ENCODE results near the gene ZC3H12C. TPM values are rescaled to one million over a fixed set of nuclear protein-coding genes. Genes with fewer than 3 reads are reported as not detected.

The ZC3H12C gene
- total RNA-seq = 10 to 100 TPM in 3 of 4 donors, 1 to 10 TPM in 1; 5.7 to 17.3 (median 11.4) TPM

DNA sequence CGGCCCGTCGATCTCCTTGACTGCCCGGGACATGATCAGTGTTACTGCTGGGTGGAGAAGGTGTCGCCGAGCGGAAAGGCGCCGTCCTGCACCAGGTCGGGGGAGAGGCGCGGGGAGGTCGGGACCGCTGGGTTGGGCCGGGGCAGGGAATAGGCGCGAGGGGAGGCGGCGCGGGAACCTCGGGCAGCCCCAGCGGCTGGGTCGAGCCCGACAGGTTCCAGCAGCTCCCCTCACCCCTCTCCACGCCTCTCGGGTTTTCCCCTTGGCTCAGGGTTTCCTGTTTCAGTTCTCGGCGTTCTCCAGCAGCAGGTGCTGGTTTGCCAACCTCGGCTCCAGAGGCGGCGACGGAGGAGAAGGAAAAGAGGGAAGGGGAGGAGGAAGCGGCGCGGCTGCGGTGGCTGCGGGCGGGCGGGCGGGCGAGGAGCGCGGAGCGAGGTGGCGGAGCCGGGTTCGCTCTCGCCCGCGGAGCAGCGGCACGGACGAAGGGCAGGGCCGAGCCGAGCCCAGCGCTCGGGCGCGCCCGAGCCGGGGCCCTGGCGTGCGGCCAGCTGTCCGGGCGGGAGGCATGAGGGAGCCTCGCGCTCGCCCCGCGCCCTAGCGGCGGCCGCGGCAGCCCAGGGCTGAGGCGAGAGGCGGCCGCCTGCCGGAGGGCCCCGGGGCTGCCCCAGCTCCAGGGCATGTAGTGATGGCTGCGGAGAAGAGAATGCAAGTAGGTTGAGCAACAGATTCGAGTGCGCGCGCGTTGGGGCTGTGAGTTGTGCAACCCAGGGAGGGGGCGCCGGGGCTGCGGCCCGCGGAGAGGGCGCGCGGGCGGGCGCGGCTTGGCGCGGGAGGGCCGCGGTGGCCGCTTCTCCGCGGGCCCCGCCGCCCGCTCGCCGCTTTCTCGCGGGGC is at the start of gene ZC3H12C:
ZC3H12C (plus strand) TSS at position 878 of the 892 bp plus-strand sequence. CDS start 20 bp downstream, outside the sequence.
- peaks cover 0 to 9% (median 5%) of the 10 kb centered on the region in 4 donors for H3K4me1 ChIP-seq
- no peaks in the 10 kb centered on the region for H3K36me3 ChIP-seq
- TF ChIP-seq POLR2A (IDR thresholded peaks at IDR 0.05) (peak; percentile 36 to 58), CTCF (IDR thresholded peaks at IDR 0.05) (peak in 4 of 6 experiments; percentile 22 to 93 (median 91))
- peak within 1 kb of the TSS; percentile 68 to 96 (median 90) for H3K27ac ChIP-seq
- peak within 1 kb of the TSS; percentile 53 to 86 (median 61) for H3K4me3 ChIP-seq
- H3K27me3 ChIP-seq = no peaks in the 10 kb centered on the region
- no peaks in the 10 kb centered on the region for H3K9me3 ChIP-seq
- peak; percentile 28 to 90 (median 86) for DNase-seq

DNA sequence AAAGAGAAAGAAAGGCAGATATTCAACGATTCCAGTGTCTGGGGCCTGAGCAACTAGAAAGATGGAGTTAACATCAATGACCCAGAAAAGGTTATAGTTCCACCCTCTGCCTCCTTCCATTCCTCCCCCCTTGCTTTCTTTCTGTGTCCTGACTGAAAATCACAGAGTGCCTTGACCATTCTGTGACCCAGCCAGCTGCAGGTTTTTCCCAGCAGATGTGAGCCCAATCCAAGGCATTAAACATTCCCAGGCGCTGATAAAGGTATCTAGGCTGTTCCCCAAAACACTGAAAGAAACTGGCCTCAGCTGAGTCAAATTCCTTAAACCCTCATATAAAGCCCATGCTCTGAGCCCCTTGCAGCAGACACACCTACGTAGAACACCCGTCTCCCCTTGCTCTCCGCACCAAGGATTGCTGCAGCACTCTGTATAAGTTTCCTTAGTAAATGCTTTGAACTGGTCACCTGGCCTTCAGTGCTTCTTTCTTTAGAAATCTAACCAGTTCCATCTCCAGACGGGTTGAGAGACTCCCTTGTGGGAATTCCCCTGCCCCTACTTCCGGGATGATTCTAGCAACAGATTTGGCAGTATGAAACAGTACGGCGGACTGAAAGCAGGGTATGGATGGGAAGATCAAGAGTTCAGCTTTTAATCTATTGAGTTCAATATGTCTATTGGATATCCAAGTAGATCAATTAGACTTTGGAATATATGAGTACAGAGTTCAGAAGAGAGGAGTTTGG is 48.8 kb upstream of the ZC3H12C start:
- H3K4me3 ChIP-seq = no peak overlapping the region
- DNase-seq = peak in 1 of 3 donors; percentile 56
- no peaks in the 10 kb centered on the region for H3K9me3 ChIP-seq
- TF ChIP-seq CTCF (IDR thresholded peaks at IDR 0.05) = no peak
- H3K4me1 ChIP-seq = no peaks in the 10 kb centered on the region
- H3K27ac ChIP-seq = no peak overlapping the region
- H3K27me3 ChIP-seq = no peaks in the 10 kb centered on the region
- no peaks in the 10 kb centered on the region for H3K36me3 ChIP-seq

DNA sequence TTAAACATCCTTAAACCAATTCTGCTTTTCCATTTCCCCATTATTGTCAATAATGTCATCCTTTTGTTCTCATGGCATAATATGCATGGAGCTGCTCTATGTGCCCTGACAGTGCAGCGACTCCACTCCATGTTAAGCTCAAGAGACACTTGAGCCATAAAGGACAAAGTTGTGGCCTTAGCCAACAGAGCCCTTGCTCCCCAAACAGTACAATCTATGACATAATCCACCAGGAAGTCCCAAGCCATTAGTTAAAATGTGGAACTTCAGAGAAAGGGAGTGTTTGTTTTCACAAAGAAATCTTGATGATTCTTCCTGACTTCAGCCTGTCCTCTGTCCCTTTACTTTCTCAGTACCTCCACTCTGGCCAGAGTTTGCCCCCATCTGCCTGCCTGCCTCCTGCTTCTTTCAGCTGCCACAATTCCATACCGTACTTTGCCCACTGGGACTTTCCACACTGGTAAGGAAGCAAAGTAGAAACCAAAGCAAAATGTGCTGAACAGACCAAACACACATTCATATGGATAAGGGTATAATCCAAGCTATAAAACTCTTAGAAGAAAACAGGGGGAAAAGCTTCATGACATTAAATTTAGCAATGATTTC is 46.3 kb upstream of the ZC3H12C start:
- Histone ChIP-seq H3K36me3 (no peaks in the 10 kb centered on the region), H3K27ac (peak overlapping the region in 1 of 4 donors; percentile 23), H3K27me3 (no peaks in the 10 kb centered on the region), H3K4me3 (no peak overlapping the region), H3K9me3 (no peaks in the 10 kb centered on the region), H3K4me1 (no peaks in the 10 kb centered on the region)
- peak in 2 of 3 donors; percentile 51 to 55 for DNase-seq
- TF ChIP-seq POLR2A (IDR thresholded peaks at IDR 0.05) (no peak), CTCF (IDR thresholded peaks at IDR 0.05) (no peak)

DNA sequence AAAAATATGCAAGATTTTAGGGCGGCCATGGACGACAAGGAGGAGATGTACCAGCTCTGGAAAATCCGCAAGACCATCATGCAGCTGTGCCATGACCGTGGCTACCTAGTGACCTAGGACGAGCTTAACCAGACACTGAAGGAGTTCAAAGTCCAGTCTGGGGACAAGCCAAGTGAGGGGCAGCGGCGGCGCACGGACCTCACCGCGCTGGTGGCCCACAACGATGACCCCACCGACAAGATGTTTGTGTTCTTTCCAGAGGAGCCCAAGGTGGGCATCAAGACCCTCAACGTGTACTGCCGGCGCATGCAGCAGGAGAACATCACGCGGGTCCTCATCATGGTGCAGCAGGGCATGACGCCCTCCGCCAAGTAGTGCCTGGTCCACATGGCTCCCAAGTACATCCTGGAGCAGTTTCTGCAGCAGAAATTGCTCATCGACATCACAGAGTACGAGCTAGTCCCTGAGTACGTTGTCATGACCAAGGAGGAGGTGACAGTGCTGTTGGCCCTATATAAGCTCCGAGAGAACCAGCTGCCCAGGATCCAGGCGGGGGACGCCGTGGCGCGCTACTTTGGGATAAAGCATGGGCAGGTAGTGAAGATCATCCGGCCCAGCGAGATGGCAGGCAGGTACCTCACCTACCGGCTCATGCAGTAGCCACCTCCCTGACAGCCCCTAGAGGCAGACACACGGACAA is 43.5 kb upstream of the ZC3H12C start:
- no peak for TF ChIP-seq CTCF (IDR thresholded peaks at IDR 0.05)
- no peak for TF ChIP-seq POLR2A (IDR thresholded peaks at IDR 0.05)
- Histone ChIP-seq H3K27me3 (no peaks in the 10 kb centered on the region), H3K9me3 (peaks cover 0 to 13% (median 0%) of the 10 kb centered on the region in 4 donors), H3K27ac (no peak overlapping the region), H3K36me3 (no peaks in the 10 kb centered on the region), H3K4me1 (no peaks in the 10 kb centered on the region), H3K4me3 (no peak overlapping the region)
- no peak for DNase-seq

- TF ChIP-seq CTCF (IDR thresholded peaks at IDR 0.05) (no peak), POLR2A (IDR thresholded peaks at IDR 0.05) (no peak)
- Histone ChIP-seq H3K27ac (no peak overlapping the region), H3K9me3 (peaks cover 0 to 13% (median 0%) of the 10 kb centered on the region in 4 donors), H3K4me1 (no peaks in the 10 kb centered on the region), H3K27me3 (no peaks in the 10 kb centered on the region), H3K4me3 (no peak overlapping the region), H3K36me3 (no peaks in the 10 kb centered on the region)
- no peak for DNase-seq
Observed at GRCh38 chr11:110050201-110050506, 43.0 kb upstream of the ZC3H12C start.

All from Peyer's patch (tissue), 4 donors.